Mesenchymal stem cell (in vitro differentiated cells and primary cell): ENCODE measurements around the gene P2RX5.

Experiments
- DNase-seq: peaks from one replicate; pipeline ENCODE4 v3.0.0-alpha.2; 2013
- H2AFZ ChIP-seq: one replicate; pipeline ENCODE4 v1.6.1; 2013; ENCODE audit warnings: low read depth, mild to moderate bottlenecking, control low read depth, inconsistent platforms, low read length, moderate library complexity
- H2AK5ac ChIP-seq: 2 replicates; pipeline ENCODE4 v1.6.1; 2013; ENCODE audit warnings: low read length, moderate library complexity, mild to moderate bottlenecking, inconsistent platforms; ENCODE audit not compliant: severe bottlenecking
- H2BK120ac ChIP-seq: one replicate; pipeline ENCODE4 v1.6.1; 2013; ENCODE audit warnings: low read depth, mild to moderate bottlenecking, inconsistent platforms, low read length, moderate library complexity
- H2BK12ac ChIP-seq, 2 experiments: one replicate each; pipeline ENCODE4 v1.6.1; 2013; ENCODE audit warnings: inconsistent platforms in 2 of 2, low read length in 2 of 2, mild to moderate bottlenecking in 2 of 2, moderate library complexity in 2 of 2, control low read depth in 1 of 2
- H2BK15ac ChIP-seq: one replicate; pipeline ENCODE4 v1.6.1; 2013; ENCODE audit warnings: mild to moderate bottlenecking, low read depth, inconsistent platforms; ENCODE audit not compliant: poor library complexity, severe bottlenecking
- H2BK5ac ChIP-seq: 2 replicates; pipeline ENCODE4 v1.6.1; 2013; ENCODE audit warnings: low read depth, mild to moderate bottlenecking, low read length, control low read depth, inconsistent platforms; ENCODE audit not compliant: poor library complexity, severe bottlenecking
- H3K14ac ChIP-seq, 2 experiments: one replicate each; pipeline ENCODE4 v1.6.1; 2013; ENCODE audit warnings: inconsistent platforms in 2 of 2, low read length in 2 of 2, control low read depth in 1 of 2, mild to moderate bottlenecking in 1 of 2, moderate library complexity in 1 of 2
- H3K18ac ChIP-seq, 2 experiments: one replicate each; pipeline ENCODE4 v1.6.1; 2013; ENCODE audit warnings: inconsistent platforms in 2 of 2, low read length in 2 of 2, control low read depth in 1 of 2, low read depth in 1 of 2, mild to moderate bottlenecking in 1 of 2
- H3K23ac ChIP-seq, 2 experiments: one replicate each; pipeline ENCODE4 v1.6.1; 2013; ENCODE audit warnings: inconsistent platforms in 2 of 2, low read length in 2 of 2, mild to moderate bottlenecking in 2 of 2, moderate library complexity in 2 of 2, control low read depth in 1 of 2
- H3K27ac ChIP-seq: 2 replicates; pipeline ENCODE4 v1.5.1; 2013; ENCODE audit warnings: mild to moderate bottlenecking, moderate library complexity, low read length, control low read depth, inconsistent platforms; ENCODE audit not compliant: poor library complexity, severe bottlenecking
- H3K27me3 ChIP-seq, 2 experiments: 2 replicates each; pipeline versions ENCODE4 v1.6.1 to v1.7.0; 2013; ENCODE audit warnings: low read length in 2 of 2, mild to moderate bottlenecking in 2 of 2, moderate library complexity in 2 of 2, control low read depth in 1 of 2, inconsistent platforms in 1 of 2; ENCODE audit not compliant: control insufficient read depth in 1 of 2, insufficient read depth in 1 of 2
- H3K36me3 ChIP-seq, 2 experiments: 2 replicates each; pipeline versions ENCODE4 v1.6.1 to v1.7.0; 2013; ENCODE audit warnings: low read length in 2 of 2, control low read depth in 1 of 2, inconsistent platforms in 1 of 2, low read depth in 1 of 2, mild to moderate bottlenecking in 1 of 2; ENCODE audit not compliant: insufficient read depth in 2 of 2, control insufficient read depth in 1 of 2
- H3K4ac ChIP-seq, 2 experiments: one replicate each; pipeline ENCODE4 v1.6.1; 2013; ENCODE audit warnings: inconsistent platforms in 2 of 2, low read length in 2 of 2, mild to moderate bottlenecking in 2 of 2, moderate library complexity in 2 of 2, control low read depth in 1 of 2, low read depth in 1 of 2
- H3K4me1 ChIP-seq: 2 replicates; pipeline ENCODE4 v1.6.1; 2013; ENCODE audit warnings: low read depth, low read length, control low read depth; ENCODE audit not compliant: control insufficient read depth, insufficient read depth
- H3K4me2 ChIP-seq: 2 replicates; pipeline ENCODE4 v1.6.1; 2013; ENCODE audit warnings: low read length, mild to moderate bottlenecking, inconsistent platforms; ENCODE audit not compliant: poor library complexity, severe bottlenecking
- H3K4me3 ChIP-seq, 2 experiments: 2 replicates each; pipeline versions ENCODE4 v1.5.1 to v1.7.0; 2013; ENCODE audit warnings: low read length in 2 of 2, mild to moderate bottlenecking in 2 of 2, control low read depth in 1 of 2, low read depth in 1 of 2; ENCODE audit not compliant: insufficient read depth in 1 of 2
- H3K79me1 ChIP-seq: replicated peaks from 2 replicates; pipeline ENCODE4 v1.6.1; 2013; ENCODE audit warnings: mild to moderate bottlenecking, control low read depth, low read length, inconsistent platforms; ENCODE audit not compliant: poor library complexity, severe bottlenecking
- H3K9ac ChIP-seq: 2 replicates; pipeline ENCODE4 v1.7.0; 2013; ENCODE audit warnings: mild to moderate bottlenecking, low read length, moderate library complexity
- H3K9me3 ChIP-seq: 2 replicates; pipeline ENCODE4 v1.7.0; 2013; ENCODE audit warnings: mild to moderate bottlenecking, low read length; ENCODE audit not compliant: control insufficient read depth
- H4K8ac ChIP-seq: one replicate; pipeline ENCODE4 v1.6.1; 2013; ENCODE audit warnings: inconsistent platforms, mild to moderate bottlenecking, low read length, moderate library complexity
- H4K91ac ChIP-seq: one replicate; pipeline ENCODE4 v1.6.1; 2013; ENCODE audit warnings: mild to moderate bottlenecking, low read length, inconsistent platforms
- WGBS: methylation state at CpG from one replicate; pipeline ENCODE4 v1.1.7; 2013; ENCODE audit warnings: mixed read lengths; 5-methylcytosine and 5-hydroxymethylcytosine counted together

The P2RX5 gene

DNA sequence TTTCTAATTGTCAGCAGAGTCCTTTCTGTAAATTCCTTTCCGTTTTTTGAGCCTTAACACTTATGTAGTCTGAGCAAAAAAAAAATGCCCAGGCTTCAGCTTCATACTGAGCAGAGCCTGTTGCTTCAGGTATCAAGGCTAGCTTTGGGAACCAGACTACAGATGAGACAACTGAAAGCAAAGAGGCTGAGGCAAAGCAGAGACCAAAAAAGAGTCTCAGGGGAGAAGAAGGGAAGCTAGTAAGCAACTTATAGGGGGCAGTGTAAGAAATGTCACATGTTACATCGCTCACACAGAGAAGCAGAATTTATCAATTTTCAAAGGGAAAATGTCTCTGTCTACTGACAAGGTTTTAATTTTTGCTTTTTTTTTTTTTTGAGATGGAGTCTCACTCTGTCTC is 31.1 kb upstream of the P2RX5 start:
- Histone ChIP-seq H3K23ac (no peak overlapping the region), H2AFZ (no peak overlapping the region), H3K4me3 (no peak overlapping the region), H4K91ac (no peak overlapping the region), H3K14ac (no peak overlapping the region), H3K9me3 (no peaks in the 10 kb centered on the region), H3K27me3 (no peaks in the 10 kb centered on the region), H4K8ac (no peak overlapping the region), H2BK5ac (no peak overlapping the region), H2BK15ac (no peak overlapping the region), H3K18ac (no peak overlapping the region), H2BK120ac (no peak overlapping the region), H3K79me1 (peaks cover 34% of the 10 kb centered on the region), H3K4me2 (no peak overlapping the region), H2AK5ac (no peak overlapping the region), H2BK12ac (no peak overlapping the region), H3K4ac (no peak overlapping the region), H3K27ac (no peak overlapping the region), H3K4me1 (peaks cover 17% of the 10 kb centered on the region), H3K36me3 (peaks cover 0 to 2% of the 10 kb centered on the region in 2 experiments), H3K9ac (no peak overlapping the region)
- DNase-seq, result no peak
- WGBS, result 95% methylated on average over 2 of the region's 2 CpGs

GRCh38 chr17:3724378-3725077 is 28.6 kb upstream of the P2RX5 start:
- Histone ChIP-seq H2BK12ac (peak overlapping the region in 1 of 2 experiments; percentile 6), H2BK5ac (no peak overlapping the region), H3K4ac (no peak overlapping the region), H4K8ac (peak overlapping the region; percentile 61), H3K14ac (peak overlapping the region in 1 of 2 experiments; percentile 77), H3K4me1 (peaks cover 18% of the 10 kb centered on the region), H3K23ac (peak overlapping the region in 1 of 2 experiments; percentile 98), H2BK120ac (no peak overlapping the region), H3K36me3 (peaks cover 2 to 4% of the 10 kb centered on the region in 2 experiments), H3K18ac (peak overlapping the region; percentile 12 to 71), H3K79me1 (peaks cover 31% of the 10 kb centered on the region), H3K4me2 (peak overlapping the region; percentile 65), H2AFZ (peak overlapping the region; percentile 99), H3K4me3 (peak overlapping the region; percentile 74 to 85), H4K91ac (peak overlapping the region; percentile 78), H2AK5ac (no peak overlapping the region), H2BK15ac (no peak overlapping the region), H3K27me3 (no peaks in the 10 kb centered on the region), H3K9me3 (no peaks in the 10 kb centered on the region), H3K27ac (no peak overlapping the region), H3K9ac (peak overlapping the region; percentile 93)
- peak; percentile 24 for DNase-seq
- 17% methylated on average over 27 of the region's 27 CpGs for WGBS

DNA sequence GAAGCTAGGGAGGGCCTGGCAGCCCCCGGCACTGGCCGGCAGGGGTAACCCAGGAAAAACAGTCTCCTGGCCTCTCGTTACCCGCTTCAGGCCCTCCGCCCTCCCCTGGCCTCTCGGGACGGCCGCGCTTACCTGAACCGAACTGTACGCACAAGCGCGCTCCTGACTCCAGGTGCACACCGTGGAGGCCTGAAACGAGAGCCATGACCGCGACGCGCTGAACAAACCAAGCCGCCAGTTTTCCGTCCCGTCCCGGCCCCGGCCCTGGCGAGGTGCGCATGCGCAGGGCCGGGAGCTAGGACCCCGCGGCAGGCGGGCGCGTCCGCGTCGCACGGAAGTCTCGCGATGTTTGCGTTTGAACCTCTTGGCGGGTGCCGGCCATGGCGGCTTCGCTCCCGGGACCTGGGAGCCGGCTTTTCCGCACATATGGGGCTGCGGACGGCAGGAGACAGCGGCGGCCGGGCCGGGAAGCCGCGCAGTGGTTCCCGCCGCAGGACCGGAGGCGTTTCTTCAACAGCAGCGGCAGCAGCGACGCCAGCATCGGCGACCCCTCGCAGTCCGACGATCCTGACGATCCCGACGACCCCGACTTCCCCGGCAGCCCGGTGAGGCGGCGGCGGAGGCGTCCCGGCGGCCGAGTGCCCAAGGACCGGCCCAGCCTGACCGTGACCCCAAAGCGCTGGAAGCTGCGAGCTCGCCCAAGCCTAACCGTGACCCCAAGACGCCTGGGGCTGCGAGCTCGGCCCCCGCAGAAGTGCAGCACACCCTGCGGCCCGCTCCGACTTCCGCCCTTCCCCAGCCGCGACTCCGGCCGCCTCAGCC is 27.8 kb upstream of the P2RX5 start, which contains the start of gene HASPIN:
HASPIN (plus strand) TSS at position 348 of the 822 bp plus-strand sequence; CDS start at position 381, 33 bp downstream.
- peak; percentile 88 for DNase-seq
- H3K27me3 ChIP-seq, result no peaks in the 10 kb centered on the region
- H4K8ac ChIP-seq, result peak within 1 kb of the TSS; percentile 100
- H2BK120ac ChIP-seq, result no peak within 1 kb of the TSS
- H3K4me3 ChIP-seq, result peak within 1 kb of the TSS; percentile 74 to 85
- no peak within 1 kb of the TSS for H2AK5ac ChIP-seq
- H3K36me3 ChIP-seq, result peaks cover 2 to 10% of the 10 kb centered on the region in 2 experiments
- H3K4me2 ChIP-seq, result peak within 1 kb of the TSS; percentile 65
- H3K27ac ChIP-seq, result peak within 1 kb of the TSS; percentile 63
- peak within 1 kb of the TSS in 1 of 2 experiments; percentile 77 for H3K14ac ChIP-seq
- peak within 1 kb of the TSS; percentile 93 to 98 for H3K23ac ChIP-seq
- peak within 1 kb of the TSS; percentile 93 for H3K9ac ChIP-seq
- peak within 1 kb of the TSS; percentile 99 for H2AFZ ChIP-seq
- H4K91ac ChIP-seq, result peak within 1 kb of the TSS; percentile 98
- under 1% methylated on average over 90 of the region's 98 CpGs for WGBS
- H3K4ac ChIP-seq, result peak within 1 kb of the TSS in 1 of 2 experiments; percentile 68
- peak within 1 kb of the TSS in 1 of 2 experiments; percentile 15 for H2BK12ac ChIP-seq
- no peaks in the 10 kb centered on the region for H3K9me3 ChIP-seq
- peaks cover 29% of the 10 kb centered on the region for H3K79me1 ChIP-seq
- H3K4me1 ChIP-seq, result peaks cover 18% of the 10 kb centered on the region
- H3K18ac ChIP-seq, result peak within 1 kb of the TSS; percentile 71 to 98
- peak within 1 kb of the TSS; percentile 21 for H2BK5ac ChIP-seq
- H2BK15ac ChIP-seq, result peak within 1 kb of the TSS; percentile 77

- Histone ChIP-seq H2AK5ac (no peak overlapping the region), H3K23ac (peak overlapping the region in 1 of 2 experiments; percentile 2), H3K4me1 (peaks cover 18% of the 10 kb centered on the region), H4K8ac (peak overlapping the region; percentile 100), H3K9me3 (no peaks in the 10 kb centered on the region), H3K36me3 (peaks cover 5 to 16% of the 10 kb centered on the region in 2 experiments), H3K4me2 (peak overlapping the region; percentile 56), H4K91ac (peak overlapping the region; percentile 98), H3K18ac (peak overlapping the region; percentile 23 to 98), H2AFZ (no peak overlapping the region), H3K27me3 (no peaks in the 10 kb centered on the region), H2BK5ac (peak overlapping the region; percentile 21), H3K27ac (peak overlapping the region; percentile 63), H3K79me1 (peaks cover 31% of the 10 kb centered on the region), H2BK120ac (no peak overlapping the region), H3K14ac (peak overlapping the region in 1 of 2 experiments; percentile 2), H3K4ac (peak overlapping the region in 1 of 2 experiments; percentile 68), H2BK12ac (no peak overlapping the region), H3K4me3 (peak overlapping the region; percentile 74 to 85), H2BK15ac (peak overlapping the region; percentile 77), H3K9ac (peak overlapping the region; percentile 93)
- no peak for DNase-seq
- WGBS, result 4% methylated on average over 13 of the region's 13 CpGs
Observed at GRCh38 chr17:3723188-3723555, 27.2 kb upstream of the P2RX5 start.
